ENCODE data around the gene FLNB. TPM values are rescaled to one million over a fixed set of nuclear protein-coding genes. Genes with fewer than 3 reads are reported as not detected.
"Not testable (repeated sequence)": the region's sequence is repeated elsewhere in the genome, so short reads cannot be mapped to it uniquely, and the experiment has no call there.

FLNB gene
- total and polyA plus RNA-seq, 2 of the 13 experiments (the other 11 are each of a cell fraction or from before 2014, with no cell fraction given) = 106 to 130 TPM

GRCh38 chr3:58055314-58055713 is 47.1 kb downstream of the FLNB start (continued):
- no peak for TF ChIP-seq E2F5 (CRISPR knock-in tag; conservative IDR thresholded peaks at IDR 0.05)
- no peak for TF ChIP-seq ZMYM2 (CRISPR knock-in tag; IDR thresholded peaks at IDR 0.05)
- no peak for TF ChIP-seq ARID4A (CRISPR knock-in tag; IDR thresholded peaks at IDR 0.05; ENCODE audit: borderline replicate concordance)
- no peak for TF ChIP-seq DBP (CRISPR knock-in tag; IDR thresholded peaks at IDR 0.05; ENCODE audit: not compliant biosample characterization)
- TF ChIP-seq SRSF9 (IDR thresholded peaks at IDR 0.05; ENCODE audit: borderline replicate concordance, insufficient read depth, low read depth, low read length, poor library complexity, severe bottlenecking) = no peak
- no peak for TF ChIP-seq SOX5 (CRISPR knock-in tag; IDR thresholded peaks at IDR 0.05; ENCODE audit: borderline replicate concordance)
- TF ChIP-seq ZNF784 (CRISPR knock-in tag; IDR thresholded peaks at IDR 0.05; ENCODE audit: borderline replicate concordance) = no peak

- H3K4me2 ChIP-seq (ENCODE audit: low read depth, low read length); POLR2A ChIA-PET; ATAC-seq; H3K27ac ChIP-seq (ENCODE audit: extremely low read length, insufficient read depth, low read length); H4K20me1 ChIP-seq (ENCODE audit: insufficient read depth, low read length); H3K9ac ChIP-seq (ENCODE audit: insufficient read depth, low read depth, low read length); H3K27me3 ChIP-seq (ENCODE audit: control insufficient read depth in 1 of 2, insufficient read depth in 2 of 2, low read length in 2 of 2); DNase-seq (ENCODE audit: low spot score); H3K4me3 ChIP-seq (replicated peaks in 1 of 3; ENCODE audit: insufficient read depth in 1 of 3, low read depth in 2 of 3, low read length in 3 of 3); CTCF ChIA-PET (ENCODE audit: low intra/inter-chr PET ratio, low total read pairs); H3K36me3 ChIP-seq (replicated peaks in 1 of 2; ENCODE audit: control insufficient read depth in 1 of 2, insufficient read depth in 2 of 2, low read length in 2 of 2); in situ Hi-C loops (cut with HindIII; ENCODE audit: extremely low pct_ligation_motif_present, low pct_unique_long_range_greater_than_20kb); H3K9me3 ChIP-seq (ENCODE audit: low read length); H2AFZ ChIP-seq (ENCODE audit: low read length); BruUV-seq (replicated peaks); FAIRE-seq: not testable (repeated sequence)
- intact Hi-C loops (cut with micrococcal nuclease; ENCODE audit: unreplicated experiment) = loop anchor here (5.0 kb wide), 1 partner anchor 34 kb away; no protein-coding TSS in a partner anchor
- 96% methylated on average over 5 of the region's 5 CpGs for WGBS (ENCODE audit: low lambda C conversion rate)
- peaks cover 91% of the 10 kb centered on the region for H3K79me2 ChIP-seq (ENCODE audit: insufficient read depth, low read length)
- H3K4me1 ChIP-seq (ENCODE audit: insufficient read depth, low read length) = peaks cover 96% of the 10 kb centered on the region
Observed at GRCh38 chr3:58055891-58056290, 47.7 kb downstream of the FLNB start.
